ENCODE results near the gene GRIFIN.

GRCh38 chr7:2514473-2515423, 38.5 kb upstream of the GRIFIN start:
- no peak for TF ChIP-seq EZH2phosphoT487 (IDR thresholded peaks at IDR 0.05; ENCODE audit: insufficient read depth, low read depth)
- no peak for TF ChIP-seq EZH2 (IDR thresholded peaks at IDR 0.05; ENCODE audit: insufficient read depth, poor library complexity, severe bottlenecking)

All from GM23248 (cell line).